SU-DHL-6 (cell line): ENCODE data around the gene EME2.

Experiments used
- H2AFZ ChIP-seq: fragments of 200-600 bp; sonication (generic); 2 replicates; pipeline ENCODE4 v1.6.1; 2014; ENCODE audit warnings: low read depth, mild to moderate bottlenecking, moderate library complexity, mixed read lengths, antibody characterized with exemption, low read length; ENCODE audit not compliant: severe bottlenecking
- H3F3A ChIP-seq: fragments of 200-600 bp; shearing (Covaris generic); 2 replicates; pipeline ENCODE4 v1.6.0; 2016; ENCODE audit warnings: antibody characterized with exemption, mild to moderate bottlenecking; ENCODE audit not compliant: insufficient read depth
- H3K27ac ChIP-seq: fragments of 200-600 bp; sonication (generic); 2 replicates; pipeline ENCODE4 v1.5.1; 2016; ENCODE audit warnings: low read depth, mild to moderate bottlenecking, low read length, moderate library complexity, mixed read lengths
- H3K27me3 ChIP-seq: fragments of 200-600 bp; sonication (generic), shearing (Covaris generic); 2 replicates; pipeline ENCODE4 v1.6.0; 2014; ENCODE audit warnings: mild to moderate bottlenecking, low read length
- H3K36me3 ChIP-seq: fragments of 200-600 bp; sonication (generic); 2 replicates; pipeline ENCODE4 v1.6.1; 2014; ENCODE audit warnings: mild to moderate bottlenecking, low read length, mixed read lengths
- H3K4me2 ChIP-seq: fragments of 300-600, 200-600 bp; shearing (Covaris generic), sonication (generic); 2 replicates; pipeline ENCODE4 v1.6.0; 2014; ENCODE audit warnings: low read length, low read depth, mild to moderate bottlenecking; ENCODE audit not compliant: poor library complexity, severe bottlenecking
- H3K4me3 ChIP-seq: fragments of 200-600 bp; sonication (generic); 2 replicates; pipeline ENCODE4 v1.5.1; 2014; ENCODE audit warnings: antibody characterized with exemption, low read length, mild to moderate bottlenecking, mixed read lengths; ENCODE audit not compliant: insufficient read depth, poor library complexity, severe bottlenecking
- H3K79me2 ChIP-seq: fragments of 200-600 bp; sonication (generic); 2 replicates; pipeline ENCODE4 v1.6.1; 2014; ENCODE audit warnings: mild to moderate bottlenecking, low read length, moderate library complexity; ENCODE audit not compliant: insufficient read depth
- H3K9ac ChIP-seq: fragments of 200-600 bp; sonication (generic); 2 replicates; pipeline ENCODE4 v1.7.0; 2014; ENCODE audit warnings: mild to moderate bottlenecking, low read length
- H3K9me2 ChIP-seq: fragments of 200-600 bp; sonication (generic); replicated peaks from 2 replicates; pipeline ENCODE4 v1.6.1; 2014; ENCODE audit warnings: low read length; ENCODE audit not compliant: insufficient read depth
- H3K9me3 ChIP-seq: fragments of 200-600 bp; sonication (generic); 2 replicates; pipeline ENCODE4 v1.6.1; 2014; ENCODE audit warnings: low read length, mixed read lengths; ENCODE audit not compliant: insufficient read depth
- H4K20me1 ChIP-seq: fragments of 200-600 bp; sonication (generic); 2 replicates; pipeline ENCODE4 v1.6.1; 2014; ENCODE audit warnings: low read depth, mild to moderate bottlenecking, antibody characterized with exemption, low read length, moderate library complexity, mixed read lengths
- EZH2phosphoT487 ChIP-seq: fragments of 200-600 bp; sonication (generic), shearing (Covaris generic); conservative IDR thresholded peaks from 2 replicates; pipeline ENCODE4 v1.6.1; 2018; ENCODE audit warnings: mild to moderate bottlenecking, antibody characterized with exemption, low read length, moderate library complexity, mixed read lengths
- TF ChIP-seq, protein P1 (sequence below): fragments of 200-600 bp; sonication (generic); IDR thresholded peaks from one replicate; pipeline ENCODE4 v1.5.1; 2017; ENCODE audit warnings: antibody characterized with exemption, mild to moderate bottlenecking, low read length, moderate library complexity; ENCODE audit not compliant: insufficient read depth, poor library complexity, severe bottlenecking

Gene EME2

DNA sequence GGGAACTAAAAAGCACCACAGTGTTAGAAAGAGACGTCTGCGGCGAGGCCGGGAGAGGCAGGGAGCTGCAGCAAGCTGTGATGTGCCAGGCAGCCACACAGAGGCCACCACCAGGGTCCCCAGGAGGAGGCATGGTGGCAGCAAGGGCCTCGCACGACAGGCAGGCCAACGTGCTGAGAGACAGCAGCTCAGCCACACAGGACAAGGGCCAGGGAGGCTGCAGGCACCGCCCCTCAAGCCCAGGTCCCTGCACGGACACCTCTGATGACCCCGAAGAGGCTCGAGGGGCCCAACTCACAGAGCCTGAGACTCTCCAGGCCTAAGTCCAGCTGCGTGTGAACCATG is 48.3 kb downstream of the EME2 start:
- Histone ChIP-seq H3K27me3 (no peaks in the 10 kb centered on the region), H3K9me2 (no peaks in the 10 kb centered on the region), H3K9me3 (no peaks in the 10 kb centered on the region), H3K79me2 (no peaks in the 10 kb centered on the region), H3K9ac (no peak overlapping the region), H3F3A (no peaks in the 10 kb centered on the region), H3K4me2 (no peak overlapping the region), H2AFZ (no peak overlapping the region), H4K20me1 (no peaks in the 10 kb centered on the region), H3K27ac (no peak overlapping the region), H3K4me3 (no peak overlapping the region), H3K36me3 (no peaks in the 10 kb centered on the region)
- no peak for TF ChIP-seq EZH2phosphoT487
- TF ChIP-seq, protein P1, sequence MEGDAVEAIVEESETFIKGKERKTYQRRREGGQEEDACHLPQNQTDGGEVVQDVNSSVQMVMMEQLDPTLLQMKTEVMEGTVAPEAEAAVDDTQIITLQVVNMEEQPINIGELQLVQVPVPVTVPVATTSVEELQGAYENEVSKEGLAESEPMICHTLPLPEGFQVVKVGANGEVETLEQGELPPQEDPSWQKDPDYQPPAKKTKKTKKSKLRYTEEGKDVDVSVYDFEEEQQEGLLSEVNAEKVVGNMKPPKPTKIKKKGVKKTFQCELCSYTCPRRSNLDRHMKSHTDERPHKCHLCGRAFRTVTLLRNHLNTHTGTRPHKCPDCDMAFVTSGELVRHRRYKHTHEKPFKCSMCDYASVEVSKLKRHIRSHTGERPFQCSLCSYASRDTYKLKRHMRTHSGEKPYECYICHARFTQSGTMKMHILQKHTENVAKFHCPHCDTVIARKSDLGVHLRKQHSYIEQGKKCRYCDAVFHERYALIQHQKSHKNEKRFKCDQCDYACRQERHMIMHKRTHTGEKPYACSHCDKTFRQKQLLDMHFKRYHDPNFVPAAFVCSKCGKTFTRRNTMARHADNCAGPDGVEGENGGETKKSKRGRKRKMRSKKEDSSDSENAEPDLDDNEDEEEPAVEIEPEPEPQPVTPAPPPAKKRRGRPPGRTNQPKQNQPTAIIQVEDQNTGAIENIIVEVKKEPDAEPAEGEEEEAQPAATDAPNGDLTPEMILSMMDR, result no peak

DNA sequence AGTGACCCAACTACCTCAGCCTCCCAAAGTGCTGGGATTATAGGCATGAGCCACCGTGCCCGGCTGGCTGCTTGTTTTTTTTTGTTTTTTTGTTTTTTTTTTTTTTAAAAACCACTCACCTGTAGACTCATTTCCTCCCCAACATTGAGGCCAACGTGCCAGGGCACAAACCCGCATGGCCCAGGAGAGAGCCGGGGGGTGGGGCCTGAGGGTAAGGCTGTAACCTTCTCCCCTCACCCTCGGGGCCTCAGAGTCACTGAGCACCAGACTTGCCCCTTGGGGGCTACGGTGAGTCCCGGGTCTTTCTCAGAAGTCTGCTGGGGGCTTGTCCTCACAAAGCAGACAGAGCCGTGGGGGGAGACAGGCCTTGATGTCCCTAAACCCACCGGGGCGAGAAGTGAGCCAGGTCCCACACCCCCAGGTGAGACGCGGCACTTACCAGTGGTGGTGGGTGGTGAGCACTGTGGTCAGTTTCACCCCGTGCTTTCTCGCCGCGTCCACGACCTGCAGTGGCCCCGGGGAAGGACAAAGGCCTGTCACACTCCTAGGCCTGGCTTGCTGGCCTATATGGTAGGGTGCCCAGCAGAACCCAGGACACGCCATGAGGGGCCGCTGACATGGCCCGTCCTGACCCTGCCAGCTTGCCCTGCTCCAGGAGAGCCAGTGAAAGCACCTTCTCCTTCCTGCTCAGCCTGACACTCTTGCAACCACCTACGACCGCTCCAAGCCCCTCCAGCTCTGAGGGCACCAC is 49.4 kb downstream of the EME2 start:
- Histone ChIP-seq H3K9me2 (no peaks in the 10 kb centered on the region), H3K9ac (no peak overlapping the region), H3K27me3 (no peaks in the 10 kb centered on the region), H3K4me2 (no peak overlapping the region), H3K27ac (no peak overlapping the region), H3F3A (no peaks in the 10 kb centered on the region), H2AFZ (no peak overlapping the region), H4K20me1 (no peaks in the 10 kb centered on the region), H3K4me3 (no peak overlapping the region), H3K9me3 (no peaks in the 10 kb centered on the region), H3K36me3 (no peaks in the 10 kb centered on the region), H3K79me2 (no peaks in the 10 kb centered on the region)
- TF ChIP-seq EZH2phosphoT487, result no peak
- TF ChIP-seq, protein P1, result no peak

DNA sequence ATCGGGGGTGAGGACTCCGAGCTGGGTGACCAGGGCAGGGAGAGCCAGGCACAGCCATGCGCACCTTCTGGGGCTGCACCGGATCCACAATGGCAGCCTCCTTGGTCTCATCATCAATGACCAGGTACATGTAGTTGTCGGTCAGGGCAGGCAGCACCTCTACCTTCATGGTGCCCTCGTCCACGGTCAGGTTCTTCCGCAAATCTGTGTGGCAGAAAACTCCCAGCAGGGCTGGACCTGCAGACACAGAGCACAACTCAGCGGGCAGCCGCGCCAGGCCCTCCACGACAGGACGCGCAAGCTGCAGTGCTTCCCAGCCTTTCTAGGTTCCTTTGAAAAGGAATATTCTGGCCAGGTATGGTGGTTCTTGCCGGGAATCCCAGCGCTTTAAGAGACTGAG is 50.2 kb downstream of the EME2 start:
- Histone ChIP-seq H3K9ac (no peak overlapping the region), H3K4me2 (no peak overlapping the region), H4K20me1 (no peaks in the 10 kb centered on the region), H3F3A (no peaks in the 10 kb centered on the region), H3K27me3 (no peaks in the 10 kb centered on the region), H3K79me2 (peaks cover 5% of the 10 kb centered on the region; the same call in 1 of the 2 replicates), H3K36me3 (no peaks in the 10 kb centered on the region), H3K9me3 (no peaks in the 10 kb centered on the region), H2AFZ (no peak overlapping the region), H3K9me2 (no peaks in the 10 kb centered on the region), H3K27ac (no peak overlapping the region), H3K4me3 (no peak overlapping the region)
- TF ChIP-seq, protein P1, result no peak
- TF ChIP-seq EZH2phosphoT487, result no peak
